Skeletal muscle cell (primary cell): Measurements from ENCODE around the gene IFITM1.
"Not testable (repeated sequence)": the region's sequence is repeated elsewhere in the genome, so short reads cannot be mapped to it uniquely, and the experiment has no call there.

Experiments used
- DNase-seq: peaks from one replicate; pipeline ENCODE4 v3.0.0-alpha.2; 2010; ENCODE audit warnings: low read depth
- H3K4me3 ChIP-seq: 2 replicates; pipeline ENCODE4 v1.5.1; 2011; ENCODE audit warnings: low read depth, mild to moderate bottlenecking, control low read depth, low read length, moderate library complexity

Gene IFITM1

DNA sequence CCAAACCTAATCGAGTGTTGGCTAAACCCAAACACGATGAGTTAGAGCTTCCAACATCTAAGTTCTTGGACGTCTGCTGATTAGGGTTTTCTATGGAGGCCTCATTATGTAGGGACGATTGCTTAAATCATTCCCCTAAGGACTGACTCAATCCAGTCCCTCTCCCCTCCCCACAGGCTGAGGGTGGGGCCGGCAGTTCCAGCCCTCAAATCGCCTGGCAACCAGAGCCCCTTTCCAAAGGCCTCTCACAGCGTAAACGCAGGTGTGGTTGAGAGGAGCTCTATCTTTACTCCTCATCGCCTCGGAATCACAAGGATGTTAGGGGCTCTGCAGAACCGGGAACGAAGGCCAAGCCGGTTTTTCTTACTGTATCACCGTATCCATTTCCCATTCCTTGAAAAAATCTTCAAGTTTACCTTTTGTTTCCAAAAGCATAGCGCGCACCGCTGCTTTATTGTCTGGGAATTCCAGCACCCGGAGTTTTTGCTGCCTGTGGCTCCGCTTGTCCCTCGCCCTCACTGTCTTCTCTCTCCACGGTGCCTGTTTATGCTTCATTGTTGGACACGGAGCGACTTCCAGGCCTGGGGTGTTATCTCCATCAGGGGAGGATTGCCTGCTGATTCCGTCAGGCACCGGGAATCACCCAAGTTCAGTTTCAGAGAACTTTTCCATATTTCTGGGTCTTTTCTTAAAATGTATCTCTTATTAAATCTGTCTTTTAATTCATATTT lies 20.6 kb downstream of the IFITM1 start:
- H3K4me3 ChIP-seq: no peak overlapping the region
- peak; percentile 43 for DNase-seq

DNA sequence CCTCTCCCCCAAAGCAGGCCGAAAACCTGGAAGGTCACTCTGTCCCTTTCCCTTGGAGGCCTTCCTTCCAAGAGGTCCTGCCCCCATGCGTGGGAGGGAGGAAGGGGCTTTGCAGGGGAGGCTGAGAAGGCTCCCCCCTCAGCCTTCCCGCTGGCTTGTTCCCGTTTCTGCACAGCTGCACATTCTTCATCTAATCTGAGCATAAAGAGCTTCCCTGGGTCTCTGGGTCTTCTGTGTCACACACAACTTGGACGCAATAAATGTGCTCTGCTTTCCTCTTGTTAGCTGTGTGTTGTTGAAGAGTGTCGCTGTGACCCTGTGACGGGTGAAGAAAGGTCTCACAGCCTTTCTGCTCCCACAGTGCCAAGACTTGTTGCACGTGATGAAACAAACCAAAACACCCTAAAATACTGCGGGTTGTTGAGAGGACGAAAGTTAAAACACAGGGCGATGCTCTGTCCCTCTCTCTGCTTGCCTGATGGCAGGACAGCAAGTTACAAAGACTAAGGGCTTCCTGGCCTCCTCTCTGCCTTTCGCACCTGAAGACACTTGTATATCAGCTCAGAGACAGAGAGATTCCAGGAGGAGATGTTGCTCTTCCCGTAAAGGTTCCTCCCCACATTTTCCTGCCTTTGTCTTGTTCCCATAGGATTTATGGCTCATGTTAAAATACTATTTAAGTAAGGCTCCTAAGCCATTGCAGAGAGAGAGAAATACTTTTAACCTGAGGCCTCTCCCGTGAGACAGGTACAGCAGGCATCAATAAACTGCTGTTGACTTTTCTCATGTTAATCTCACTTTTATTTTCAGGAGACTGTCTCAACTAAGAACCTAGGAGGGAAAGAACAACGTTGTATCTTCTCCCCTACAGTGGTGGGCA lies 22.2 kb downstream of the IFITM1 start:
- no peak for DNase-seq
- H3K4me3 ChIP-seq: no peak overlapping the region

DNA sequence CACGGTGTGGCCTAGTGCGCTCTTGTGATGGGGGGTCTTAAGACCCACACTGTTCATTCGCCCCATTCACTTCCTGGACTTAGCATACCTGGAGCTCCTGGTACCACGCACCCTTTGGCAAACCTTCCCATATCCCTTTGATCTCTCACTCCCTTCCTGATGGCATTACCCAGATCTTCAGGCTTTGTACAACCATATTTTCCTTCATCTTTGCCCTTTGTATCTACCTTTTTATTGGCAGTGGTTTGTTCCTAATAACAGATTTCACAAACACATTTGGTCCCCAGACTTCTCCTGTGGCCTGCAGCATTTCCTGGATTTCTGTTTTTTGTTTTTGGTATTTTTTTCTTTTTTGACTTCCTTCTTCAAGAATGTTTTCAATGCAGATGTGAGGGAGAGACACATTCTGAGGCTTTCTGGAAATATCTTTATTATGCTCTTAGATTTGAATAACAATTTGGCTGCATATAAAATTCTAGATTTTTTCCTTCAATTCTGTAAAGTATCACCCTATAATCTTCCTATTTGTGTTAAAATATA lies 22.9 kb downstream of the IFITM1 start:
- DNase-seq: no peak

DNA sequence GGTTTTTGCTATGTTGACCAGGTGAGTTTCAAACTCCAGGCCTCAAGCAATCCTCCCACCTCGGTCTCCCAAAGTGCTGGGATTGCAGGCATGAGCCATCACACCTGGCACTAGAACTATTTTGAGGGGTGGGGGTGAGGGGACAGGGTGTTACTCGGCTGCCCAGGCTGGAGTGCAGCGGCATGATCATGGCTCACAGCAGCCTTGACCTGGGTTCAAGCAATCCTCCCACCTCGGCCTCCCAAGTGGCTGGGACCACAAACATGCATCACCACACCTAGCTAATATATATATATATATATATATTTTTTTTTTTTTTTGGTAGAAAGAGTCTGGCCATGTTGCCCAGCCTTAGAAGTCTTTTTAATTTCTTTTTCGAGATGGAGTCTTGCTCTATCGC lies 23.9 kb downstream of the IFITM1 start:
- no peak overlapping the region for H3K4me3 ChIP-seq
- DNase-seq: no peak

More for the DNA sequence above, 22.9 kb downstream of the IFITM1 start:
- no peak overlapping the region for H3K4me3 ChIP-seq

DNA sequence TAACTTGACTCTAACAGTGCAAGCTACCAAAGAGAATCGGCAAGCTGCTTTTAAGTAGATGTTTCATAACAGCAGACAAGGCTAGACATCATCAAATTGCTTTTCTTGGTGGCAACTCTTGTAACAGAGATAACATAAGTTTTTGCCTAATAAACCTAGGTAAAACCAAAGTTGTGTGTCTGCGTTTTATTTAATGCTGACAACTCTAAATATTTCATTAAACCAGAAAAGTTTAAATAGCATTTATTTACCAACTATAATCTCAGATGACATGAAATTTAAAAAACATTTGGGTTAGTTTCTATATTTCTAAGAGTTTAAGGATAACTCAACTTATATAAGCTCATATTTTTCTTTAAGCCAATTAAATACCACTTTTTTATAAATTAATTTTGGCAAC lies 26.1 kb downstream of the IFITM1 start:
- DNase-seq: no peak
- no peak overlapping the region for H3K4me3 ChIP-seq

DNA sequence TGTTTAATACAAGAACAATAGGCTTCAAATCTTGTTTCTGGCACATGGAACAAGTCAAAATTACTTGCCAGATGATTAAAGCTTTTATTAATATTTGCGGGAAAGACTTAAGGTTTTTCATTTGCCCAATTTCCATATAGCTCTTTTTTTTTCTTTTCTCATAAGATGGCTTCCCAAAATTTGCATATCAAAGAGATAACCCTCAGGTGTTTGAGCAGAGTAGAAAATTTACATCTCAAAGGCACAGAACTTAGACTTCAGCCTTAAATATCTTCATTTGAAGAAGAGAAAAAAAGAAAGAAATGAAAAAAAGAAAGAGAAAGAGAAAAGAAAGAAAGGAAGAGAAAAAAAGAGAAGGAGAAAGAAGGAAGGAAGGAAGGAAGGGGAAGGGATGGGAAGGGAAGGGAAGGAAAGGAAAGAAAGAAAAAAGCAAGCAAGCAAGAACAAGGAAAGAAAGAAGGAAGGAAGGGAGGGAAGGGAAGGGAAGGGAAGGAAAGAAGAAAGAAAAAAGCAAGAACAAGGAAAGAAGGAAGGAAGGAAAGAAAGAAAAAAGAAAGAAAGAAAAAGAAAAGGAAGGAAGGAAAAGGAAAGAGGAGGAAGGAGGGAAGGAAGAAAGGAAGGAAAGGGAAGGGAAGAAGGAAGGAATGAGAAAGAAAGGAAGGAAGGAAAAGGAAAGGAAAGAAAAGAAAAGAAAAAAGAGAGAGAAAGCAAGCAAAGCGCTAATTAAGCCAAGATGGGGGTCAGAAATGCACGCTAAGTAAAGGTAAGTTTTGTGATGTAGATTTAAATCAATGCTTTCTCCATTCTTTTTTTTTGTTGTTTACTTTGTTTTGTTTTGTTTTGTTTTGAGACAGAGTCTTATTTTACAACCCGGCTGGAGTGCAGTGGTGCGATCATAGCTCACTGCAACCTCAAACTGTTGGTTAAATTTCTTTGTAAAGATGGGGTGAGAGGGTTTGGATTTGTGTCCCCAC lies 27.0 kb downstream of the IFITM1 start:
- no peak for DNase-seq
- H3K4me3 ChIP-seq: no peak overlapping the region

DNA sequence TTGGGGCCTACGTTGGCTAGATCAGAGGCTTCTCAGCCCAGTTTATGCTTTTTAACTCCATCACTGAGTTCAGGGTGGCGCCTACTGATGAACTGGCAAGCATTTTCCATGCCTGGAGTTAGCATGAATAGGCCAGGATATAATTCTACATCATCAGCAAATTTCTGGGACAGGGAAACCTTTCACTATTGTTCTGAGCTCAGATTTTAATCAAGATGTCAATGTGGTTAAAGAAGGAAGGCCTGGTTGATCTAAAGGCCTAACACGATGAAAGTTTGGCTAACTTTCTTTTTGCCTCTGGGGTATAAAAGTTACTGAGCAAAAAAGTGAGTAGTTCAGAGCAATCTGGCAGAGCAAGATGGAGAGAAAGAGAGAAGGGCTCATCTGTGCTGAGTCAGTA lies 28.5 kb downstream of the IFITM1 start:
- no peak for DNase-seq

DNA sequence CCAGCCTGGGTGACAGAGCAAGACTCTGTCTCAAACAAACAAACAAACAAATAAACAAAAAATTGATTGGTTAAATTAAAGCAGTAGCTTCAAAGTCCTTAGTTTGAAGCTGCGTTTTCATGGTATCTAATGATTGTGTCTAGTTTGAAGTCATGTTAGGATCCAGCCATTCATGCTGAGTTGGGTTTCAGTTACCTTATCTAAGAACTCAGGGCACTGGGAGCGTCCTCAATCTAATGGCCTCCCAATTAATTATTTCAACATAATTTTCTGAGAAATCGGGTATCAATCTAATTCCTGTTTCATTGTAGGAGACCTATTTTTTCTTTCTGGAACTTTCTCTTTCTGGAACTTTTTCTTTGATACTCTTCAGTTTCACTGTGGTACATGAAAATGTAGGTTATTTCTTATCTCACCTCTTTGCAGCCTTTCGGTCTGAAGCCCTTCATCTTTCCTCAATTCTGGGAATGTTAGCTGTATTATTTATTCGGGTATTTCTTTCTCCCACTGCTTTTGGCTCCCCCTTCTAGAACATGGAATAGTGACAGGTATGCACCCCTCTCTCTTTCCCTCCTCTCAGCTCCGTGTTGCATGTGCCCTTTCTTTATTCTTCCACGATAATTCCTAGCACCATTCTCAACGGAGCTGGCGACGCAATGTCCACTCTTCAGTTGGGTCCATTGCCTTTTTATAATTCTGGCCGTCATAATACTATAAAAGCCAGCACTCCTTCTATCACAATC lies 31.2 kb downstream of the IFITM1 start:
- H3K4me3 ChIP-seq: no peak overlapping the region
- no peak for DNase-seq

More for the DNA sequence above, 28.5 kb downstream of the IFITM1 start:
- no peak overlapping the region for H3K4me3 ChIP-seq

DNA sequence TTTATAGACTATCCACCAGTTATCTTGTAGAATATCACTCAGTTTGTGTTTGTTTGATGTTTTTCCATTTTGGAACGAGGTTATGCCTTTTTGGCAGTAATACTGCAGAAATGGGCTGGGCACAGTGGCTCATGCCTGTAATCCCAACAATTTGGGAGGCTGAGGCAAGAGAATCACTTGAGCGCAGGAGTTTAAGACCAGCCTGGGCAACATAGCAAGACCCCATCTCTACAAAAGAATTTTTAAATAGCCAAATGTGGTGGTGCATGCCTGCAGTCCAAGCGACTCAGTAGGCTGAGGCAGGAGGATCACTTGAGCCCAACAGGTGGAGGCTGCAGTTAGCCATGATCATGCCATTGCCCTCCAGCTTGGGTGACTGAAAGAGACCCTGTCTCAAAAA lies 32.7 kb downstream of the IFITM1 start:
- DNase-seq: no peak
- no peak overlapping the region for H3K4me3 ChIP-seq

DNA sequence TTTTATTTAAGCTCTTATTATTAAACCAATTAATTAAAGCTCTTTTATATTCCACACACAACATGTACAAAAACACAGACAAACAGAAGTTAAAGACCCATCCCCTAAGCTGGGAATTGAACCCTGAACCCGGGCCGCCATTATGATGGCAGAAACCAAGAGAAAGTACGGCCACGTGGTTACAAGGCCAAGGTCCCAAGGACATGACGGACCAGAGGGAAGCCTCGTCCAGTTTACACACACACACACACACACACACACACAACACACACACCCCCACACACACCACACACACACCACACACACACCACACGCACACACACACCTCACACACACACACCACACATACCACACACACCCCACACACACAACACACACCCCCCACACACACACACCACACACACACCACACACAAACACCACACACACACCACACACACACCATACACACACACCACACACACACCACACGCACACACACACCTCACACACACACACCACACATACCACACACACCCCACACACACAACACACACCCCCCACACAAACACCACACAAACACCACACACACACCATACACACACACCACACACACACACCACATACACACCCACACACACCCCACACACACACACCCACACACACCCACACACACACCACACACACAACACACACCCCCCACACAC lies 35.6 kb downstream of the IFITM1 start:
- not testable (repeated sequence) for DNase-seq, H3K4me3 ChIP-seq

DNA sequence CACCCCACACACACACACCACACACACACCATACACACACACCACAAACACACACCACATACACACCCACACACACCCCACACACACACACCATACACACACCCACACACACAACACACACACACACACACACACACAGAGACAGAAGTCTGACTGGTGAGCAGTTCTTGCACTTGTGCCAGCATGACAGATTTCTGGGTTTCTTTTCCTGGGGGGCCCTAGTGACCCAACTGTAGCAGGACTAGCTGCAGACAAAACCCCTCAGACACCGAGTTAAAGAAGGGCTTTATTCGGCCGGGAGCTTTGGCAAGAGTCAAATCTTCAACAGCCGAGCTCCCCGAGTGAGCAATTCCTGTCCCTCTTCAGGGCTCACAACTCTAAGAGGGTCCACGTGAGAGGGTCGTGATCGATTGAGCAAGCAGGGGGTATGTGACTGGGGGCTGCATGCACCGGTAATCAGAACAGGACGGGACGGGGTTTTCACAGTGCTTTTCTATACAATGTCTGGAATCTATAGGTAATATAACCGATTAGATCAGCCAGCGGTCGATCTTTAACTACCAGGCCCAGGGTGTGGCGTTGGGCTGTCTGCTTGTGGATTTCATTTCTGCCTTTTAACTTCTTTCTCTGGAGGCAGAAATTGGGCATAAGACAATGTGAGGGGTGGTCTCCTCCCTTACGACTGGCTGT lies 36.3 kb downstream of the IFITM1 start:
- DNase-seq, H3K4me3 ChIP-seq: not testable (repeated sequence)

DNA sequence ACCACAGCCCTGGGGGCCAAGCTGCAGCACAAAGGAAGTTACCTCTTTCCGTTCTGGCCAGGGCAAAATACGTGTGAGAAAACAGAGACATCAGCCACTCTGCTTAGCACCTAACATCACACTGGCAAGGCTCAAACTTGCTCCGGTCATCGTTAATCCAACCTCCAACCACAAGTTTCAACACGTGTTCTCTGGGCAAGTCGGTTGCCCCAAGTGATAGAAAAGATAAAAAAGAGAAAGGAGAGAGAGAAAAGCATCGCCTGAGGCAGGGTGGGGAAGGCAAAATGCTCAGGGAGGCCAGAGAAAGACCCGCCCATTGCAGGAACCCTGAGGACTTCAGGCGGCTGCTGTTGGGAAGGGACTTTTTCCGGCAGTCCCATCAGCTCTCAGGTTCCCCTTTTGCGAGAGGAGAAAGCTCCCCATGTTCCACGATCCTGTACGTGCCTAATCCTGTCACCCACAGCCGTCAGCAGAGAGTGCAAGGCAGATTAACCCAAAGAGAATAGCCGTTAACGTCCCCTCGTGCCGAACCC lies 36.9 kb downstream of the IFITM1 start:
- H3K4me3 ChIP-seq: no peak overlapping the region
- DNase-seq: no peak

DNA sequence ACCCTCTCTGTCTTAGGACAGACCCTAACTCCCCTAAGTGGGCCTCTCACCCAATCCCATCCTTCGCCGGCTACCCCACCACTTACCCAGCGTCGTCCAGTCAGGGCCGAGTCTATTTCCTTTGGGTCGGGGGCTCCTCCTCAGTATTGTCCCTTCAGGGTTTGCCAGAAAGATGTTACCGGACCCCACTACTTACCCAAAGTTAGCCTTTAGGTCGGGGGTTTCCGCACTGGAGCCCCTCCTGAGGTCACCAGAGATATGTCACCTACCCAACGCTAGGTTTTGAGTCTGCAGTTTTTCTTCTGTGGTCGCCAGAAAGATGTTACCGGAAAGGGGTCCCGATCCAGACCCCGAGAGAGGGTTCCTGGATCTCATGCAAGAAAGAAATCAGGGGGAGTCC lies 37.6 kb downstream of the IFITM1 start:
- H3K4me3 ChIP-seq: no peak overlapping the region
- no peak for DNase-seq

DNA sequence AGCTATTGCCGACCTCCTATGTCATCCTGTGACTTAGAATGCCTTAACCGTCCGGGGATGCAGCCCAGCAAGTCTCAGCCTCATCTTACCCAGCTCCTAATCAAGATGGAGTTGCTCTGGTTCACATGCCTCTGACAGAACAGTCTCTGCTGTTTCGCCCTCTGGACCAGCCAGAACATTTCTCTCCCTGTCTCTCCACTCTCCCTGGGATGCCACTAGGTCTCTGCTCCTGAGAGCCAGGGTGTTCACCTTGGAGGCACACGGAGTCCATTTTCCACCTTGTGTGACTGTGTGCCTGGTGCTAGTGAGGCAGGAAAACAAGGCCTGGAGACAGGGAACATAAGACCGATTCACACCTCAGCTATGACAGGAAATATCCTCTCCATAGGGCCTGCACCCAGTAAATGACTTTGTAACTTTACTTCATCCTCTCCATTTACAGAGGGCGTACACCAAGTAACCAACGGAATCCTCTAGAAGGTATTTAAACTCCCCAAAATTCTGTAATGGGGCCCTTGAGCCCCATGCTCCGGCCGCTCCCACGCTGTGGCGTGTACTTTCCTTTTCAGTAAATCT lies 38.7 kb downstream of the IFITM1 start:
- H3K4me3 ChIP-seq: no peak overlapping the region
- no peak for DNase-seq

DNA sequence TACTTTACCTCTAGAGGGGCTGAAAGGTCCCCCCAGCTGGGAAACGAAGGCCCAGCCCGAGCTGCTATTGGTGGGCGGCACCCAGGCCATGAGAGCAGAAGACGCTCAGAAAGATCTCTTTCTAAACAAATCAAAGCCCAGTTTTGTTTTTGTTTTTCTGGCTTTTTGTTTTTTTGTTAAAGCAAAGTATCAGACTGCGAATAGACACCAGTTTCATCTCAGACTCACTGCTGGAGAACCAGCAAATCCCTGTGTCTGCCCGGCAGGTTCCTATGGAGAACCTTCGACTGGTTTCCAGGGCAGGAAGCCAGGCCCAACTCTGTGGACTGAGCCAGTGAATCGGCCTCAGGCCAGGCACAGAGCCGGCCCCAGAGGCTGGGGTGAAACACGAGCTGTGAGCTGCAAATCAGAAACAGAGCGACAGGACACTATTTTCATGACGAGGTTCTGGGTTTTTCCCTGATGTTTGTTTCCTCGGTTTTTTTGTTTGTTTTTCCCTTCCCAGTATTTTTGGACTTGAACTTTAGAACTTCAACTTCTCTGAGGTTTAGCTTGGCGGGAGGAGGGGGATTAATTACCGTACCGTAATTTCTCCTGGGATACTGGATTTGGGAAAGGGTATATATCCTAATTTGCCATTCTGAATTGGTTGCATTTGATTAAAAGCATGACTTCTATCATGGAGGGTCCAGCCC lies 39.5 kb downstream of the IFITM1 start:
- peak; percentile 68 for DNase-seq

More for the DNA sequence above, 39.5 kb downstream of the IFITM1 start:
- no peak overlapping the region for H3K4me3 ChIP-seq
